Esophagus squamous epithelium (tissue), 5 donors: Measurements from ENCODE around the gene TMPRSS3. TPM values are rescaled to one million over a fixed set of nuclear protein-coding genes. Genes with fewer than 3 reads are reported as not detected.

ENCODE experiments used
- DNase-seq: peaks from one replicate; lab custom pipeline; 2025; lab: John Stamatoyannopoulos, UW
- H3K27ac ChIP-seq, 4 donors: fragments of 200-600 bp; sonication (generic); one replicate each; pipeline ENCODE4 v1.5.1; 2016 to 2019; ENCODE audit warnings: mild to moderate bottlenecking in 1 of 4
- H3K27me3 ChIP-seq, 4 donors: fragments of 200-600 bp; sonication (generic); 1 replicate in 3 of 4; 2 replicates in 1 of 4; pipeline versions ENCODE4 v1.5.1 to v1.6.0; 2017 to 2021; ENCODE audit warnings: antibody characterized with exemption in 1 of 4
- H3K36me3 ChIP-seq, 3 donors: fragments of 200-600 bp; sonication (generic); one replicate each; pipeline ENCODE4 v1.5.1; 2016 to 2019
- H3K4me1 ChIP-seq, 3 donors: fragments of 200-600 bp; sonication (generic); one replicate each; pipeline ENCODE4 v1.5.1; 2017 to 2019
- H3K4me3 ChIP-seq, 4 donors: fragments of 200-600 bp; sonication (generic); 1 replicate in 3 of 4; 2 replicates in 1 of 4; pipeline ENCODE4 v1.5.1; 2016 to 2019; ENCODE audit warnings: mild to moderate bottlenecking in 2 of 4, moderate library complexity in 1 of 4
- H3K9me3 ChIP-seq, 3 donors: fragments of 200-600 bp; sonication (generic); one replicate each; pipeline ENCODE4 v1.5.1; 2016 to 2019
- POLR2A ChIP-seq, 4 donors: fragments of 450-650 bp; IDR thresholded peaks; one replicate each; pipeline ENCODE4 v1.6.1; 2017; ENCODE audit warnings: antibody characterized with exemption in 4 of 4, mild to moderate bottlenecking in 4 of 4, moderate library complexity in 3 of 4
- WGBS, 2 donors: methylation state at CpG; one replicate each; pipeline ENCODE4 v1.1.5; 2018; 5-methylcytosine and 5-hydroxymethylcytosine counted together
- intact Hi-C: fragments of 100-400 bp; cut with DNase I; formaldehyde crosslinking; loops from one replicate; pipeline ENCODE4 v1.15.0; 2022
- total RNA-seq, 4 donors: library from RNA; depleted of rRNA; stranded (reverse); fragments of >200 nt; gene quantifications; one replicate each; pipeline ENCODE4 v1.1.0, GENCODE V29; 2016
- TF ChIP-seq, protein P1 (sequence below), 6 experiments: fragments of 450-650 bp in 4 of 6; fragments of 200-600 bp in 2 of 6; sonication (generic) in 2 of 6; IDR thresholded peaks; one replicate each; pipeline ENCODE4 v1.5.1; 2016 to 2019; ENCODE audit warnings: antibody characterized with exemption in 6 of 6, mild to moderate bottlenecking in 4 of 6, moderate library complexity in 4 of 6
- donor health status: DM: yes; HTN: yes; CAD: no.

Gene TMPRSS3
- under 1 TPM in 1 of 4 donors, not detected in 3; 0.09 TPM for total RNA-seq

DNA sequence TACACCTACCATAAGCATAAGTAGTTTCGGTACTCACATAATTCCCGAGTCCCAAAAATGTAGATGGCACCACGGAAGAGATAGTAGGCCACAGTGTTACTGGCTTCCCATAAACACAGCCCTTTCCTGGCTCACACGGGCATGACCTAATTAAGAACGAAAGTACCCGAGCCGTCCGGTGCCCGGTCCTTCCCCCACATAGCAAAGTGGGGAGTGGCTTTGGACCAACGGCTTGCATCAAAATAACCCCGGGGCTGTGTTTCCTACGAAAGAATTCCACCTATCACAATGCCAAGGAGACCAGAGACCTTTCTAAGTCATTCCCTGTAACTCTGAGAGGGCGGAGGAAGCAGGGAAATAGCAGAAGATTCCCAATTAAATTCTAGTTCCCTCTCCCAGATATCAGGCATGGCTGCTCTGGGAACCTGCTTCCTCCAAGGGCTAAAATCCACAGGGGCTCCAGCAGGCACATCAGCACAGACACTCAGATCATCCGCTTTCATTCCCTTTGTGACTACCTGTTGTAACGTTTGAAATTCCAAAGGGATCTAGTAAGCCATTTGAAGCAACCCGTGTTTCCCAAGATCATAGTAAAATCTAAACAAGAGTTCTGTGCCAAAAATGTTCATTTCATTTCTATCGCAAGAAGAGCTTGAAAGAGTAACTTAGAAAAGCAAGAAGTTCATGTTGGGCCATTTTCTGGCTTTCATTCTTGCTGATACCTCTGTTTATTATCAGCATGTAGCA is at the start of gene TMPRSS3:
TMPRSS3 (minus strand) TSS at position 148 of the 747 bp plus-strand sequence. CDS start 635 bp downstream, outside the sequence.
- WGBS, 2 donors: 46 to 62% methylated on average over 10 to 13 of the region's 17 CpGs
- TF ChIP-seq, protein P1, sequence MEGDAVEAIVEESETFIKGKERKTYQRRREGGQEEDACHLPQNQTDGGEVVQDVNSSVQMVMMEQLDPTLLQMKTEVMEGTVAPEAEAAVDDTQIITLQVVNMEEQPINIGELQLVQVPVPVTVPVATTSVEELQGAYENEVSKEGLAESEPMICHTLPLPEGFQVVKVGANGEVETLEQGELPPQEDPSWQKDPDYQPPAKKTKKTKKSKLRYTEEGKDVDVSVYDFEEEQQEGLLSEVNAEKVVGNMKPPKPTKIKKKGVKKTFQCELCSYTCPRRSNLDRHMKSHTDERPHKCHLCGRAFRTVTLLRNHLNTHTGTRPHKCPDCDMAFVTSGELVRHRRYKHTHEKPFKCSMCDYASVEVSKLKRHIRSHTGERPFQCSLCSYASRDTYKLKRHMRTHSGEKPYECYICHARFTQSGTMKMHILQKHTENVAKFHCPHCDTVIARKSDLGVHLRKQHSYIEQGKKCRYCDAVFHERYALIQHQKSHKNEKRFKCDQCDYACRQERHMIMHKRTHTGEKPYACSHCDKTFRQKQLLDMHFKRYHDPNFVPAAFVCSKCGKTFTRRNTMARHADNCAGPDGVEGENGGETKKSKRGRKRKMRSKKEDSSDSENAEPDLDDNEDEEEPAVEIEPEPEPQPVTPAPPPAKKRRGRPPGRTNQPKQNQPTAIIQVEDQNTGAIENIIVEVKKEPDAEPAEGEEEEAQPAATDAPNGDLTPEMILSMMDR (IDR thresholded peaks at IDR 0.05): no peak
- TF ChIP-seq POLR2A (IDR thresholded peaks at IDR 0.05): no peak
- Histone ChIP-seq H3K27me3 (peaks cover 0 to 24% (median 0%) of the 10 kb centered on the region in 4 donors), H3K36me3 (no peaks in the 10 kb centered on the region), H3K4me1 (no peaks in the 10 kb centered on the region), H3K27ac (no peak within 1 kb of the TSS), H3K9me3 (no peaks in the 10 kb centered on the region), H3K4me3 (no peak within 1 kb of the TSS)
- DNase-seq: no peak
- intact Hi-C loops: no loop called here

DNA sequence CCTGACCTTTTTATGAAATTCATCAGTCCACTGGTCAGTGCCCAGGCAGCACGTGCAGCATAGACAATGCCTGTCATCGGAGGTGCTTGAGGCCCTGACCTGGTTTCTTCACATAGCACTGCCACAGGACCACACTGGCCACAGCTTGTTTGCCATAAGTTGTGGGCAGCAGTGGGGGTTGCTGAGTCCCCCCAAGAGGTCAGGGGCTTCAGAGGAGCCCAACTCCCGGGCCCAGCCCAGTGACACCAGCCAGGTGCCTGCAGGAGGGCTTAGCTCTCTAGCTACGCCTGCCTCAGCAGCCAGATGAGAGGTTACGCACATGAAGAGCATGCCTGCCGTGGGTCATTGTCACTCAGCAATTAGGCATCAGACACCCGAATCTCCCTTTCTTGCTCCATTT is 49.5 kb upstream of the TMPRSS3 start:
- H3K27ac ChIP-seq: no peak overlapping the region
- no peak for TF ChIP-seq POLR2A (IDR thresholded peaks at IDR 0.05)
- TF ChIP-seq, protein P1 (IDR thresholded peaks at IDR 0.05): no peak
- no peak overlapping the region for H3K4me3 ChIP-seq
- 90% methylated on average over 2 to 3 of the region's 7 CpGs for WGBS, 2 donors
- H3K27me3 ChIP-seq: peaks cover 0 to 16% (median 0%) of the 10 kb centered on the region in 4 donors
- intact Hi-C loops: loop anchor here (10.0 kb wide), 1 partner anchor 291 kb away; no protein-coding TSS in a partner anchor
- H3K9me3 ChIP-seq: no peaks in the 10 kb centered on the region
- DNase-seq: no peak
- peaks cover 0 to 8% (median 3%) of the 10 kb centered on the region in 3 donors for H3K4me1 ChIP-seq
- no peaks in the 10 kb centered on the region for H3K36me3 ChIP-seq

DNA sequence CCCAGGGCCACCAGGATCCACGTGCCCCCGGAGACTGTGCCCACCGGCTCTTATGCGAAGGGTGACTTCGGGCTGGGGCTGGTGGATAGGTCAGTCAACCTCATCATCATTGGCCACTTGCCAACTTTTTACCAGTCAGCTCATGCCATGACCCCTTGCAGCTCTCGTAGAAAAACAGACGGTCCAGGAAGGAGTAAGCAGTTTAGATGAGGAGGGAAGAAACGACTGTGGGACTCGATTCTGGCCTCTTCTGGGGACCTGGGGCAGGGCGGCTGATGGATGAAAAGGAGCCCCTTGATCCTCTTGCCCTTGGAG is 48.9 kb upstream of the TMPRSS3 start:
- H3K36me3 ChIP-seq: no peaks in the 10 kb centered on the region
- no peak overlapping the region for H3K4me3 ChIP-seq
- peaks cover 0 to 2% (median 0%) of the 10 kb centered on the region in 3 donors for H3K4me1 ChIP-seq
- H3K9me3 ChIP-seq: no peaks in the 10 kb centered on the region
- no peak for DNase-seq
- H3K27me3 ChIP-seq: peaks cover 0 to 16% (median 0%) of the 10 kb centered on the region in 4 donors
- no peak for TF ChIP-seq POLR2A (IDR thresholded peaks at IDR 0.05)
- TF ChIP-seq, protein P1 (IDR thresholded peaks at IDR 0.05): no peak
- no peak overlapping the region for H3K27ac ChIP-seq
- 63 to 89% methylated on average over 5 to 7 of the region's 10 CpGs for WGBS, 2 donors
- intact Hi-C loops: loop anchor here (10.0 kb wide), 1 partner anchor 290 kb away; no protein-coding TSS in a partner anchor

DNA sequence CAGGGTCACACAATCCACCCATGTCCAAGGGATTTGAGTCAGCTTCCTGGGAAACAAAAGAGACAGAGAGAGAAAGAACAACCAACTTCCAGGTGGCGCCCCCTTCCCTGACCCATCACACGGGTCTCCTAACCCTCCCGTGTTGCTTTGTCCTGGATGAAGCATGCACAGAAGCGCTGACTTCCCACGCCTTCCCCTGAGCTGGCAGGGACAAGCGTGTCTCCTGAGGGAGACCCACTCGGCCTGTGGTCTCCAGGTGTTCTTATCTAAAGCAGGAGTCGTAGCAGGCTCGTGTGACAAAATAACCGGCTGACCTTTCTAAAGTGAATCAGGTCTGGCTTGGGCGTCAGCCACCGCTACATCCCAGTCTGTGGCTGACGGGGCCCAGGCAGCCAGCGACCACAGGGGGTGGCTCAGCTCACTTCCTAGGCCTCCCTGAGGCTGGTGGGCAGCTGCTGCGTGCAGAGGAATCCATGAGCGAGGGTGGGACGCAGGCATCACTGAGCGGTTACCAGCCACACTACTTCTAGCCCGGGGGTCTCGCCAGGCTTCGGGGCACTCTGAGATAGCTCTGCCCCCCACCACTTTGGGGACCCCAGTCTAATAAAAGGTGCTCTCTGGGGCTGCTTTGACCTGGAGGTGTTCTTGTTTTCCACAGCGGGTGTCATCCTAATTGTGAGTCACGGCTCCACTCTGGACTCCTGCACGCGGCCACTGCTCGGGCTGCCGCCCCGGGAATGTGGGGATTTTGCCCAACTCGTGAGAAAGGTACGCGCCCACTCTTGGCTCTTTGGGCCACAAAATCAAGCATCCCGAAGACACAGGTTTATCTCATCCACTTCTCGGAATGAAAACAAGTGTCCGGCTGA is 48.3 kb upstream of the TMPRSS3 start:
- Histone ChIP-seq H3K27ac (no peak overlapping the region), H3K27me3 (peaks cover 0 to 19% (median 0%) of the 10 kb centered on the region in 4 donors), H3K4me1 (no peaks in the 10 kb centered on the region), H3K36me3 (no peaks in the 10 kb centered on the region), H3K4me3 (no peak overlapping the region), H3K9me3 (no peaks in the 10 kb centered on the region)
- TF ChIP-seq POLR2A (IDR thresholded peaks at IDR 0.05): no peak
- TF ChIP-seq, protein P1 (IDR thresholded peaks at IDR 0.05): no peak
- WGBS, 2 donors: 69 to 71% methylated on average over 6 to 11 of the region's 34 CpGs
- intact Hi-C loops: loop anchor here (10.0 kb wide), 1 partner anchor 289 kb away; no protein-coding TSS in a partner anchor
- DNase-seq: no peak
